Esophagus muscularis mucosa (tissue), 4 donors: ENCODE results near the gene IRX2. TPM values are rescaled to one million over a fixed set of nuclear protein-coding genes. Genes with fewer than 3 reads are reported as not detected.
A peak's percentile ranks its signal among the peaks of the same experiment; 100 is the strongest.

Experiments used
- DNase-seq: peaks from one replicate; pipeline ENCODE4 v3.0.0-alpha.2; 2017; ENCODE audit errors: extremely low spot score
- H3K27ac ChIP-seq, 4 donors: fragments of 200-600 bp; sonication (generic); replicated peaks in 1 of 4; 1 replicate in 3 of 4; 2 replicates in 1 of 4; pipeline ENCODE4 v1.5.1; 2016 to 2019; ENCODE audit warnings: mild to moderate bottlenecking in 1 of 4
- H3K27me3 ChIP-seq, 4 donors: fragments of 200-600 bp; sonication (generic); one replicate each; pipeline versions ENCODE4 v1.5.1 to v1.6.0; 2016 to 2019
- H3K36me3 ChIP-seq, 4 donors: fragments of 200-600 bp; sonication (generic); one replicate each; pipeline ENCODE4 v1.5.1; 2016 to 2019
- H3K4me1 ChIP-seq, 4 donors: fragments of 200-600 bp; sonication (generic); one replicate each; pipeline ENCODE4 v1.5.1; 2016 to 2019
- H3K4me3 ChIP-seq, 4 donors: fragments of 200-600 bp; sonication (generic); 1 replicate in 2 of 4; 2 replicates in 2 of 4; pipeline ENCODE4 v1.5.1; 2016 to 2019; ENCODE audit warnings: mild to moderate bottlenecking in 4 of 4, moderate library complexity in 1 of 4
- H3K9me3 ChIP-seq, 4 donors: fragments of 200-600 bp; sonication (generic); 1 replicate in 3 of 4; 2 replicates in 1 of 4; pipeline ENCODE4 v1.5.1; 2016 to 2019
- CTCF ChIP-seq, 3 experiments: fragments of 200-600 bp in 2 of 3; fragments of 450-650 bp in 1 of 3; sonication (generic) in 2 of 3; IDR thresholded peaks; one replicate each; pipeline ENCODE4 v1.5.1; 2017 to 2019; ENCODE audit warnings: antibody characterized with exemption in 3 of 3, mild to moderate bottlenecking in 2 of 3, moderate library complexity in 1 of 3
- EP300 ChIP-seq: sonication (generic); formaldehyde crosslinking; IDR thresholded peaks from one replicate; pipeline ENCODE4 v1.6.1; 2017; ENCODE audit warnings: antibody characterized with exemption
- POLR2A ChIP-seq: fragments of 450-650 bp; IDR thresholded peaks from one replicate; pipeline ENCODE4 v1.6.1; 2017; ENCODE audit warnings: antibody characterized with exemption, moderate library complexity, mild to moderate bottlenecking, low read depth
- POLR2AphosphoS5 ChIP-seq, 2 donors: sonication (generic); formaldehyde crosslinking; IDR thresholded peaks; one replicate each; pipeline ENCODE4 v1.6.1; 2017; ENCODE audit warnings: antibody characterized with exemption in 2 of 2
- WGBS: methylation state at CpG from one replicate; pipeline ENCODE4 v1.1.5; 2018; 5-methylcytosine and 5-hydroxymethylcytosine counted together
- intact Hi-C: fragments of 100-400 bp; cut with DNase I; formaldehyde crosslinking; loops from one replicate; pipeline ENCODE4 v1.15.1; 2023
- total RNA-seq, 4 donors: library from RNA; depleted of rRNA; stranded (reverse); fragments of >200 nt; gene quantifications; one replicate each; pipeline versions ENCODE4 v1.1.0 to v1.2.1, GENCODE V29; 2016

The IRX2 gene
- under 1 TPM in 2 of 4 donors, not detected in 2; 0.17 to 0.26 TPM for total RNA-seq

GRCh38 chr5:2751592-2752021 lies at the start of gene IRX2:
TSS of gene IRX2 (minus strand) at chr5:2751677. CDS start at chr5:2751413, 264 bp downstream.
- no peak within 1 kb of the TSS for H3K27ac ChIP-seq
- peaks cover 0 to 98% (median 72%) of the 10 kb centered on the region in 4 donors for H3K27me3 ChIP-seq
- peak; percentile 55 for DNase-seq
- intact Hi-C loops: no loop called here
- H3K9me3 ChIP-seq: no peaks in the 10 kb centered on the region
- TF ChIP-seq CTCF (IDR thresholded peaks at IDR 0.05): no peak
- TF ChIP-seq POLR2AphosphoS5 (IDR thresholded peaks at IDR 0.05): no peak
- TF ChIP-seq EP300: no peak
- TF ChIP-seq POLR2A: no peak
- no peaks in the 10 kb centered on the region for H3K36me3 ChIP-seq
- WGBS: 2% methylated on average over 20 of the region's 53 CpGs
- H3K4me3 ChIP-seq: peak within 1 kb of the TSS; percentile 45 to 54 (median 46)
- H3K4me1 ChIP-seq: peaks cover 21 to 84% (median 76%) of the 10 kb centered on the region in 4 donors

- intact Hi-C loops: no loop called here
- no peak overlapping the region for H3K4me3 ChIP-seq
- no peaks in the 10 kb centered on the region for H3K4me1 ChIP-seq
- 82% methylated on average over 12 of the region's 12 CpGs for WGBS
- no peak overlapping the region for H3K27ac ChIP-seq
- no peaks in the 10 kb centered on the region for H3K36me3 ChIP-seq
- TF ChIP-seq POLR2A: no peak
- H3K9me3 ChIP-seq: no peaks in the 10 kb centered on the region
- H3K27me3 ChIP-seq: peaks cover 0 to 14% (median 0%) of the 10 kb centered on the region in 4 donors
- peak; percentile 53 for DNase-seq
Measured at GRCh38 chr5:2800035-2800434, 48.6 kb upstream of the IRX2 start.

DNA sequence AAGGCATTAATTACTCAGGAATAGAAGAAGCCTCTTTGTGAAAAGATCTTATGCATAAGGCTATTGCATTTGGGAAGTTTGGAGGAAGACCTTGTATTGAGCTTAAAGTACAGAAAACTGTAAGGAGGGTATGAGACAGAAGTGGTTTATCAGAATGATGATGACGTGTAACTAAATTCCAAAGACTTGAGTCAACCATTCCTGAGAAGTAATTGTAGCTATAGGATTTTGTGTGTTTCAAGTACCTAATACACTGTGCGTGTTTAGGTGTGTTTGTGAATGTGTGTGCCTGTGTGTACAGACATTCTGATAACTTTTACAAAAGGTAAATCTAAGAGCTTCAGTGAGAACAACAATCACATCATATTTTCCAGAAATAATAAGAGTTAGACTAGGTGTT lies 46.5 kb upstream of the IRX2 start:
- 79% methylated on average over 2 of the region's 2 CpGs for WGBS
- peaks cover 0 to 14% (median 0%) of the 10 kb centered on the region in 4 donors for H3K27me3 ChIP-seq
- H3K4me1 ChIP-seq: no peaks in the 10 kb centered on the region

DNA sequence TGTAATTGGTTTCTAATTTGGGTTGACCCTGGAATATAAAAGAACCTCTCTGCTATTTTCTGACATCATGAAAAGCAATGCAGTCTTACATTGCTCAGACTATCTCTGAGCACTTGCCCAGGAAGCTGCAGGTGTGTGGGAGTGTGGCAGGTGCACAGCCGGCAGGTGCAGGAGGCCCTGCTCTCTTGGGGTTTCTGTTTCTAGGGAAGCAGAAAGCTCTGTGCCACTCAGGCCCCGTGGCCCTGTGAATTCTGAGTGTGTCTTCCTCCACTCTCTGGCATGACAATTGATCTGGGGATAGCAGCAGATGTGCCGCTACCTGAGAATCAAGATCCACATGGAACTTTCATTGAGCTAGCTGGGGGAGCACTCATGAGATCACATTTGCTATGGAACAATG lies 45.7 kb upstream of the IRX2 start:
- Histone ChIP-seq H3K36me3 (no peaks in the 10 kb centered on the region), H3K27ac (no peak overlapping the region), H3K4me3 (no peak overlapping the region), H3K27me3 (peaks cover 0 to 14% (median 0%) of the 10 kb centered on the region in 4 donors), H3K9me3 (peaks cover 0 to 13% (median 2%) of the 10 kb centered on the region in 4 donors), H3K4me1 (no peaks in the 10 kb centered on the region)
- intact Hi-C loops: no loop called here
- peak; percentile 75 for DNase-seq
- TF ChIP-seq POLR2AphosphoS5 (IDR thresholded peaks at IDR 0.05): no peak
- no peak for TF ChIP-seq POLR2A
- no peak for TF ChIP-seq CTCF (IDR thresholded peaks at IDR 0.05)
- TF ChIP-seq EP300: no peak
- WGBS: 81% methylated on average over 3 of the region's 3 CpGs

More for the DNA sequence above, 46.5 kb upstream of the IRX2 start:
- Histone ChIP-seq H3K27ac (no peak overlapping the region), H3K4me3 (no peak overlapping the region), H3K9me3 (peaks cover 0 to 13% (median 2%) of the 10 kb centered on the region in 4 donors), H3K36me3 (no peaks in the 10 kb centered on the region)
- no peak for DNase-seq
- intact Hi-C loops: no loop called here
- TF ChIP-seq CTCF (IDR thresholded peaks at IDR 0.05): no peak
- TF ChIP-seq POLR2AphosphoS5 (IDR thresholded peaks at IDR 0.05): no peak
- TF ChIP-seq POLR2A: no peak
- no peak for TF ChIP-seq EP300

DNA sequence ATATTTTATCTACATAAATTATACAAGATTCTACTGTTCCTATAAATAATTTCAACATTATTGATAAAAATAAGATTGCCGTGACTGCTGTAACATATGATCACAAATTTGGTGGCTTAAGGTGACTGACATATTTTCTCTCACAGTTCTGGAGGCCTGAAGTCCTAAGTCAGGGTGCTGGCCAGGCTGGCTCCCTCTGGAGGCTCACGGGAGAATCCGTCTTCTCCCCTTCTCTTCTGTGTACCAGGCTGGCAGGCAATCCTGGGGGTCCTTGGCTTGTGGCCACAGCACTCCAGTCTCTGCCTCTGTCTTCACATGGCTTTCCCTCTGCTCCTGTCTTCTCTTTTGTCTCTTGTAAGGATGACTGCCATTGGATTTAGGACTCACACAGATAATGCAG lies 31.7 kb upstream of the IRX2 start:
- DNase-seq: no peak
- Histone ChIP-seq H3K27ac (no peak overlapping the region), H3K4me3 (no peak overlapping the region), H3K36me3 (no peaks in the 10 kb centered on the region), H3K9me3 (peaks cover 0 to 7% (median 0%) of the 10 kb centered on the region in 4 donors), H3K4me1 (no peaks in the 10 kb centered on the region), H3K27me3 (peaks cover 0 to 16% (median 0%) of the 10 kb centered on the region in 4 donors)
- WGBS: 52% methylated on average over 3 of the region's 3 CpGs
- intact Hi-C loops: no loop called here
- no peak for TF ChIP-seq CTCF (IDR thresholded peaks at IDR 0.05)
- no peak for TF ChIP-seq POLR2AphosphoS5 (IDR thresholded peaks at IDR 0.05)
- no peak for TF ChIP-seq POLR2A
- TF ChIP-seq EP300: no peak
